ENCODE results near the gene NEMP1. TPM values are rescaled to one million over a fixed set of nuclear protein-coding genes. Genes with fewer than 3 reads are reported as not detected.

NEMP1 gene
- total and polyA plus RNA-seq, 2 of the 13 experiments (the other 11 are each of a cell fraction or from before 2014, with no cell fraction given) = 11.4 to 12.9 TPM

GRCh38 chr12:57124261-57124877 lies 45.8 kb upstream of the NEMP1 start (continued):
- TF ChIP-seq ZNF549 (CRISPR knock-in tag; IDR thresholded peaks at IDR 0.05) = no peak
- 0 out of 2 replicates have a peak, but pooled peaks have one; percentile 23 for TF ChIP-seq RXRB (CRISPR knock-in tag; IDR thresholded peaks at IDR 0.05; ENCODE audit: borderline replicate concordance)
- no peak for TF ChIP-seq HOXA3 (CRISPR knock-in tag; IDR thresholded peaks at IDR 0.05)
- TF ChIP-seq TEAD2 (CRISPR knock-in tag; IDR thresholded peaks at IDR 0.05) = no peak
- peak; percentile 10; the same call in 1 of the 2 replicates for TF ChIP-seq GATAD2A (CRISPR knock-in tag; IDR thresholded peaks at IDR 0.05)
- TF ChIP-seq SNAPC4 (CRISPR knock-in tag; IDR thresholded peaks at IDR 0.05) = no peak
- no peak for TF ChIP-seq ZNF121 (CRISPR knock-in tag; IDR thresholded peaks at IDR 0.05)
- no peak for TF ChIP-seq ZNF639 (CRISPR knock-in tag; conservative IDR thresholded peaks at IDR 0.05)
- no peak for TF ChIP-seq MAFK (conservative IDR thresholded peaks at IDR 0.05 in 1 of 2, IDR thresholded peaks at IDR 0.05 in 1 of 2; ENCODE audit: low read length in 2 of 2)
- TF ChIP-seq SNAI1 (CRISPR knock-in tag; IDR thresholded peaks at IDR 0.05; ENCODE audit: borderline replicate concordance) = no peak
- TF ChIP-seq DMAP1 (CRISPR knock-in tag; IDR thresholded peaks at IDR 0.05) = no peak
- 0 out of 2 replicates have a peak, but pooled peaks have one; percentile 4 for TF ChIP-seq FOXA3 (CRISPR knock-in tag; IDR thresholded peaks at IDR 0.05)
- TF ChIP-seq SOX6 (IDR thresholded peaks at IDR 0.05) = no peak
- TF ChIP-seq SOX6 (CRISPR knock-in tag; IDR thresholded peaks at IDR 0.05) = no peak
- TF ChIP-seq NR2F2 (IDR thresholded peaks at IDR 0.05; ENCODE audit: borderline replicate concordance, low read depth) = 0 out of 2 replicates have a peak, but pooled peaks have one; percentile 29
- TF ChIP-seq MIXL1 (CRISPR knock-in tag; IDR thresholded peaks at IDR 0.05) = peak; percentile 86; the same call in 1 of the 2 replicates
- TF ChIP-seq HOXA9 (CRISPR knock-in tag; IDR thresholded peaks at IDR 0.05; ENCODE audit: borderline replicate concordance) = no peak
- TF ChIP-seq FOSL1 (CRISPR knock-in tag; IDR thresholded peaks at IDR 0.05; ENCODE audit: borderline replicate concordance) = no peak
- TF ChIP-seq ZNF660 (CRISPR knock-in tag; IDR thresholded peaks at IDR 0.05; ENCODE audit: borderline replicate concordance, low read depth) = no peak
- TF ChIP-seq FOXC1 (CRISPR knock-in tag; IDR thresholded peaks at IDR 0.05; ENCODE audit: borderline replicate concordance) = no peak

Measured in HepG2 (cell line).